Stromal cell of bone marrow (primary cell): Measurements from ENCODE around the gene NOVA2.
A peak's percentile ranks its signal among the peaks of the same experiment; 100 is the strongest.

Source experiments
- DNase-seq: peaks from one replicate; pipeline ENCODE4 v3.0.0-alpha.2; 2012; ENCODE audit warnings: low read depth

The NOVA2 gene

GRCh38 chr19:45895519-45895972 is 78.1 kb downstream of the NOVA2 start:
- DNase-seq, result no peak

GRCh38 chr19:45890877-45891276 is 82.8 kb downstream of the NOVA2 start:
- DNase-seq, result no peak

GRCh38 chr19:45889210-45889885 is 84.3 kb downstream of the NOVA2 start:
- no peak for DNase-seq

GRCh38 chr19:45887200-45887710 is 86.4 kb downstream of the NOVA2 start:
- DNase-seq, result no peak

- DNase-seq, result peak; percentile 93
Observed at GRCh38 chr19:45886427-45887199, 87.1 kb downstream of the NOVA2 start.

- DNase-seq, result peak; percentile 89
Observed at GRCh38 chr19:45885556-45886426, 87.9 kb downstream of the NOVA2 start, which contains the start of gene IRF2BP1. Gene IRF2BP1, minus strand, starts transcription at chr19:45886141. Its CDS starts 367 bp downstream, at chr19:45885774.

GRCh38 chr19:45884682-45885555 is 88.7 kb downstream of the NOVA2 start:
- no peak for DNase-seq

GRCh38 chr19:45883881-45884681 is 89.6 kb downstream of the NOVA2 start:
- no peak for DNase-seq
